ENCODE measurements around the gene PASK. TPM values are rescaled to one million over a fixed set of nuclear protein-coding genes. Genes with fewer than 3 reads are reported as not detected.
A peak's percentile ranks its signal among the peaks of the same experiment; 100 is the strongest.

Gene PASK
- total RNA-seq, 1 experiment from 2014 or later = 69.3 TPM

DNA sequence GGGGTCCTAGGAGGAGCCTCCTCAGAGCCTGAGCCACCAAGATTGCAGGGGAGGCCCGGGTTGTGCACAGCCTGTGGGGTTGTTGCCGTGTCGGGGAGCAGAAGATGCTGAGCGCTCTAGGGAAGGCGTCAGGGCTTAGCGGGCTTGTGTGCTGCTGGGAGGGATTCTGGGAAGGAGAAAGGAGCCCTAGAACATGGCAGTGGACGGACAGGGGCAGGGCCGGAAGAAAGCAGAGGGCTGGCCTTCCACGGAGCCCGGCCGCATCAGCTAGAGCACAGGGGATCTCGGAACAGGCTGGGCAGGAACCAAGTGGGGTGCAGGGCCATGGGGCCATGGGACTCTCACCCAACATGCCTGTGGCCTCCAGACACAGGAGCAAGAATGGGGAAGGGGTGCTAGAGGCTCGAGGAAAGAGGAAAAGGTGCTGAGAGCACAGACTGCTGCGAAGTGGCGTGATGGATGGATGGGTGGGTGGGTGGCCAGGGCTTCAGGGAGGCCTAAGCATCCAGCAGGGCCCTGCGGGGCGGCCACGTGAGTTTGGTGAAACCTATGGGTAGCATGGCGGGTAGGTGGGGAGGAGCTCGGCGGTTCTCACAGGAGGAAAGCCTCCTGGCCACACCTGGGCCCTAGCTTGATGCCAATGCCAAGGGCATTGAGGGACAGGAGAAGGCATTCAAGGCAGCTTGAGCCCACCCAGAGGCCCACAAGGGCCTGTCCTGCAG lies 82.9 kb downstream of the PASK start:
- H3K36me3 Mint-ChIP-seq (ENCODE audit: insufficient read depth, unreplicated experiment) = peaks cover 16% of the 10 kb centered on the region
- no peaks in the 10 kb centered on the region for H3K9me3 Mint-ChIP-seq (ENCODE audit: low read depth, unreplicated experiment)
- intact Hi-C loops (cut with micrococcal nuclease; ENCODE audit: unreplicated experiment) = no loop called here
- DNase-seq = no peak
- TF ChIP-seq, protein P1, sequence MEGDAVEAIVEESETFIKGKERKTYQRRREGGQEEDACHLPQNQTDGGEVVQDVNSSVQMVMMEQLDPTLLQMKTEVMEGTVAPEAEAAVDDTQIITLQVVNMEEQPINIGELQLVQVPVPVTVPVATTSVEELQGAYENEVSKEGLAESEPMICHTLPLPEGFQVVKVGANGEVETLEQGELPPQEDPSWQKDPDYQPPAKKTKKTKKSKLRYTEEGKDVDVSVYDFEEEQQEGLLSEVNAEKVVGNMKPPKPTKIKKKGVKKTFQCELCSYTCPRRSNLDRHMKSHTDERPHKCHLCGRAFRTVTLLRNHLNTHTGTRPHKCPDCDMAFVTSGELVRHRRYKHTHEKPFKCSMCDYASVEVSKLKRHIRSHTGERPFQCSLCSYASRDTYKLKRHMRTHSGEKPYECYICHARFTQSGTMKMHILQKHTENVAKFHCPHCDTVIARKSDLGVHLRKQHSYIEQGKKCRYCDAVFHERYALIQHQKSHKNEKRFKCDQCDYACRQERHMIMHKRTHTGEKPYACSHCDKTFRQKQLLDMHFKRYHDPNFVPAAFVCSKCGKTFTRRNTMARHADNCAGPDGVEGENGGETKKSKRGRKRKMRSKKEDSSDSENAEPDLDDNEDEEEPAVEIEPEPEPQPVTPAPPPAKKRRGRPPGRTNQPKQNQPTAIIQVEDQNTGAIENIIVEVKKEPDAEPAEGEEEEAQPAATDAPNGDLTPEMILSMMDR (IDR thresholded peaks at IDR 0.05; ENCODE audit: unreplicated experiment) = no peak
- no TSS peak for BruUV-seq (replicated peaks)
- CTCF ChIA-PET = no interaction called here
- H3K4me3 Mint-ChIP-seq (ENCODE audit: low read depth, unreplicated experiment) = no peak overlapping the region
- no peak overlapping the region for H3K27ac Mint-ChIP-seq (ENCODE audit: unreplicated experiment)
- H3K4me1 Mint-ChIP-seq (ENCODE audit: low read depth, unreplicated experiment) = no peaks in the 10 kb centered on the region
- H3K27me3 Mint-ChIP-seq (ENCODE audit: unreplicated experiment) = peaks cover 13% of the 10 kb centered on the region

DNA sequence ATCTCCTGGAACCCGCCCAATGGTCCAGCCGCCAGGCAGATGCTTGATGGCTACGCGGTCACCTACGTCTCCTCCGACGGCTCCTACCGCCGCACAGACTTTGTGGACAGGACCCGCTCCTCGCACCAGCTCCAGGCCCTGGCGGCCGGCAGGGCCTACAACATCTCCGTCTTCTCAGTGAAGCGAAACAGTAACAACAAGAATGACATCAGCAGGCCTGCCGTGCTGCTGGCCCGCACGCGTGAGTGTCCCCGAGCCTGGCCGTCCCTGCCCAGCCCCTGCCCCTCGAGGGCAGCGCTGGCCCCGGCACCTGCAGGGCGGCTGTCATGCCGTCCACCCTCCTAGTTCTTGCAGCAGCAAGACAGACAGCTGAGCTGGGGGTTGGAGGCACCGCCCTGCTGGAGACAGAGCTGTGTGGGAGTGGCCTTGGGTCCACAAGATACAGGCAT lies 83.9 kb downstream of the PASK start:
- H3K27me3 Mint-ChIP-seq (ENCODE audit: unreplicated experiment) = peaks cover 13% of the 10 kb centered on the region
- H3K4me1 Mint-ChIP-seq (ENCODE audit: low read depth, unreplicated experiment) = no peaks in the 10 kb centered on the region
- intact Hi-C loops (cut with micrococcal nuclease; ENCODE audit: unreplicated experiment) = no loop called here
- CTCF ChIA-PET = interaction anchor here (0.6 kb wide), 1 partner anchor 604 kb away, joined by 4 read pairs; no protein-coding TSS in a partner anchor
- no peak overlapping the region for H3K27ac Mint-ChIP-seq (ENCODE audit: unreplicated experiment)
- TF ChIP-seq, protein P1 (IDR thresholded peaks at IDR 0.05; ENCODE audit: unreplicated experiment) = no peak
- H3K4me3 Mint-ChIP-seq (ENCODE audit: low read depth, unreplicated experiment) = no peak overlapping the region
- no peaks in the 10 kb centered on the region for H3K9me3 Mint-ChIP-seq (ENCODE audit: low read depth, unreplicated experiment)
- DNase-seq = no peak
- H3K36me3 Mint-ChIP-seq (ENCODE audit: insufficient read depth, unreplicated experiment) = peaks cover 16% of the 10 kb centered on the region
- BruUV-seq (replicated peaks) = no TSS peak

DNA sequence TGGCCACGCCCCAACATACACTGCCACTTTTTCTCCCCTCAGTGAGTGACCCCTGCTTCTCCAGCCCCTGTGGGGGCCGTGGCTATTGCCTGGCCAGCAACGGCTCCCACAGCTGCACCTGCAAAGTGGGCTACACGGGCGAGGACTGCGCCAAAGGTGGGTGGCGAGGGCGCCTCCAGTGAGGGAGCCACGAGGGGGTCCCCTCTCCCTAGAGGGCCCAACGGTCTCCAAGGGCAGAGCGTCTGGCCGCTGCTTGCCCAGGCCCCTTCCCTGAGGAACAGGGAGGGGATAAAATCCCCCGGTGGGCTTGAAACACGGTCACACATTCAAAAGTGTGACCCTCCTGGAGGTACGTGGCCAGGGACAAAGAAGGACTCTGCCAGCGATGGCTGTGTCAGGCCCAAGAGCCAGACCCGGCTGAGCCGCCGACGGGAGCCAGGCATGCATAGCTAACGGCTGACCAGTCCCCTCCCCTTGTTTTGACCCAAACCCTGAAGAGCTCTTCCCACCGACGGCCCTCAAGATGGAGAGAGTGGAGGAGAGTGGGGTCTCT lies 84.4 kb downstream of the PASK start:
- Mint-ChIP-seq H3K27me3 (ENCODE audit: unreplicated experiment) (peaks cover 13% of the 10 kb centered on the region), H3K36me3 (ENCODE audit: insufficient read depth, unreplicated experiment) (peaks cover 16% of the 10 kb centered on the region)
- intact Hi-C loops (cut with micrococcal nuclease; ENCODE audit: unreplicated experiment) = no loop called here

DNA sequence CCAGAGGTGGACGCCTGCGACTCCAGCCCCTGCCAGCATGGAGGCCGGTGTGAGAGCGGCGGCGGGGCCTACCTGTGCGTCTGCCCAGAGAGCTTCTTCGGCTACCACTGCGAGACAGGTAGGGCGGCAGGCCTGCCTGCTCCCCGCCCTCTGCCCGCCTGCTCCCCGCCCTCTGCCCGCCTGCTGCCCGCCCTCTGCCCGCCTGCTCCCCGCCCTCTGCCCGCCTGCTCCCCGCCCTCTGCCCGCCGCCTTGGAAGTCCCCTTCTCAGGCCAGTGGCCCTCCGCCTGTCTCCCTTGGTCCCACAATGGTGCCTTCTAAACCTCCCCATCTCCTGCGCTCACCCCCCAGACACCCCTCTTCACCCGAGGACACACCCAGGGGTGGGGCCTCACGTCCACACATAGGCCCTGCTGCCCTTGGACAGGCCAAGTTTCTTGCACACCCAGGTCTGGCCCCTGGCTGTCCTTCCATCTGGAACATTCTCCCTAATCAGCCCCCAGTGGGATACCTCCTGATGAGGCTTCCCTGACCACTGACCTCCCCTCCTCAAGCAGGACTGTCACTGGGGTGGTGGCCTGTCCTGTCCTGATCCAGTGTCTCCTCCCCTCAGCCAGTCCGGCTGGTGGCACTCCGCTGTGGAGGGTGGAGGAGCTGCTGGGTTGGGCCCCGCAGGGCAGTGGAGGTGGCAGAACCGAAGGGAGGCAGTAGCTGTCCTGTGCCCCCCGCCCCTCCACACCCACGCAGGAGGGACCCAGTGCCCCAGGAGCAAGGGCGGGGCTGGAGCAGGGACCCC lies 85.1 kb downstream of the PASK start:
- Mint-ChIP-seq H3K36me3 (ENCODE audit: insufficient read depth, unreplicated experiment) (peaks cover 16% of the 10 kb centered on the region), H3K27ac (ENCODE audit: unreplicated experiment) (no peak overlapping the region)
- TF ChIP-seq, protein P1 (IDR thresholded peaks at IDR 0.05; ENCODE audit: unreplicated experiment) = no peak

More for the DNA sequence above, 84.4 kb downstream of the PASK start:
- peak overlapping the region; percentile 68 for H3K4me3 Mint-ChIP-seq (ENCODE audit: low read depth, unreplicated experiment)
- no peak for DNase-seq
- CTCF ChIA-PET = no interaction called here
- no peaks in the 10 kb centered on the region for H3K4me1 Mint-ChIP-seq (ENCODE audit: low read depth, unreplicated experiment)
- no peaks in the 10 kb centered on the region for H3K9me3 Mint-ChIP-seq (ENCODE audit: low read depth, unreplicated experiment)
- BruUV-seq (replicated peaks) = no TSS peak
- TF ChIP-seq, protein P1 (IDR thresholded peaks at IDR 0.05; ENCODE audit: unreplicated experiment) = no peak
- no peak overlapping the region for H3K27ac Mint-ChIP-seq (ENCODE audit: unreplicated experiment)

More for the DNA sequence above, 85.1 kb downstream of the PASK start:
- peak; percentile 79 for DNase-seq
- no peaks in the 10 kb centered on the region for H3K9me3 Mint-ChIP-seq (ENCODE audit: low read depth, unreplicated experiment)
- H3K4me3 Mint-ChIP-seq (ENCODE audit: low read depth, unreplicated experiment) = peak overlapping the region; percentile 68
- intact Hi-C loops (cut with micrococcal nuclease; ENCODE audit: unreplicated experiment) = no loop called here
- no peaks in the 10 kb centered on the region for H3K4me1 Mint-ChIP-seq (ENCODE audit: low read depth, unreplicated experiment)
- peaks cover 13% of the 10 kb centered on the region for H3K27me3 Mint-ChIP-seq (ENCODE audit: unreplicated experiment)
- no TSS peak for BruUV-seq (replicated peaks)
- CTCF ChIA-PET = interaction anchor here (0.6 to 1.0 kb wide), 3 partner anchors 15 to 150 kb away, joined by 3 to 4 read pairs (median 3); no protein-coding TSS in a partner anchor

All from Calu3 (cell line).